Uterus (tissue), 2 donors: ENCODE results near the gene TUBB1.

Experiments used
- CTCF ChIP-seq, 4 experiments: fragments of 200-600 bp in 2 of 4; fragments of 450-650 bp in 2 of 4; sonication (generic) in 2 of 4; IDR thresholded peaks; one replicate each; pipeline ENCODE4 v1.5.1; 2016 to 2019; ENCODE audit warnings: antibody characterized with exemption in 4 of 4, mild to moderate bottlenecking in 2 of 4, moderate library complexity in 1 of 4
- POLR2A ChIP-seq, 2 donors: fragments of 450-650 bp; IDR thresholded peaks; one replicate each; pipeline ENCODE4 v1.6.1; 2016; ENCODE audit warnings: antibody characterized with exemption in 2 of 2, mild to moderate bottlenecking in 1 of 2, moderate library complexity in 1 of 2

GRCh38 chr20:59032713-59033059 is 13.5 kb downstream of the TUBB1 start:
- TF ChIP-seq CTCF (IDR thresholded peaks at IDR 0.05) (peak in 1 of 4 experiments; percentile 12), POLR2A (IDR thresholded peaks at IDR 0.05) (no peak)
